Measurements from ENCODE around the gene C10orf95.
A peak's percentile ranks its signal among the peaks of the same experiment; 100 is the strongest.

The C10orf95 gene

GRCh38 chr10:102435133-102435497, 16.2 kb downstream of the C10orf95 start:
- no peak overlapping the region for H3K4me2 ChIP-seq (ENCODE audit: low read length)
- H4K20me1 ChIP-seq (ENCODE audit: control insufficient read depth, insufficient read depth, low read depth, low read length) = no peaks in the 10 kb centered on the region
- H3K4me1 ChIP-seq (ENCODE audit: control insufficient read depth, low read length) = peaks cover 16% of the 10 kb centered on the region
- H3K9me3 ChIP-seq (ENCODE audit: control insufficient read depth, insufficient read depth, low read length) = no peaks in the 10 kb centered on the region
- no peaks in the 10 kb centered on the region for H3F3A ChIP-seq (ENCODE audit: control insufficient read depth, insufficient read depth)
- peaks cover 8% of the 10 kb centered on the region for H3K36me3 ChIP-seq (ENCODE audit: control insufficient read depth, low read length)
- no peak for TF ChIP-seq EZH2phosphoT487 (IDR thresholded peaks at IDR 0.05; ENCODE audit: borderline replicate concordance, low read length)
- no peak for TF ChIP-seq CTCF (IDR thresholded peaks at IDR 0.05; ENCODE audit: low read depth, low read length, poor library complexity, severe bottlenecking)
- no peaks in the 10 kb centered on the region for H3K9me2 ChIP-seq (replicated peaks; ENCODE audit: control insufficient read depth, low read length)
- H3K27me3 ChIP-seq (ENCODE audit: control insufficient read depth, low read length) = peaks cover 15% of the 10 kb centered on the region
- no peak overlapping the region for H3K27ac ChIP-seq (ENCODE audit: low read depth, low read length)
- H3K4me3 ChIP-seq (ENCODE audit: low read length) = no peak overlapping the region
- H3K79me2 ChIP-seq (ENCODE audit: control insufficient read depth, low read length) = peaks cover 16% of the 10 kb centered on the region

GRCh38 chr10:102434394-102435132, 16.8 kb downstream of the C10orf95 start:
- H3K9me3 ChIP-seq (ENCODE audit: control insufficient read depth, insufficient read depth, low read length) = no peaks in the 10 kb centered on the region
- TF ChIP-seq CTCF (IDR thresholded peaks at IDR 0.05; ENCODE audit: low read depth, low read length, poor library complexity, severe bottlenecking) (no peak), EZH2phosphoT487 (IDR thresholded peaks at IDR 0.05; ENCODE audit: borderline replicate concordance, low read length) (no peak)
- peaks cover 15% of the 10 kb centered on the region for H3K27me3 ChIP-seq (ENCODE audit: control insufficient read depth, low read length)
- H3K79me2 ChIP-seq (ENCODE audit: control insufficient read depth, low read length) = peaks cover 16% of the 10 kb centered on the region
- H3K9me2 ChIP-seq (replicated peaks; ENCODE audit: control insufficient read depth, low read length) = no peaks in the 10 kb centered on the region
- H3K4me2 ChIP-seq (ENCODE audit: low read length) = no peak overlapping the region
- H3K4me1 ChIP-seq (ENCODE audit: control insufficient read depth, low read length) = peaks cover 16% of the 10 kb centered on the region
- peaks cover 8% of the 10 kb centered on the region for H3K36me3 ChIP-seq (ENCODE audit: control insufficient read depth, low read length)
- H4K20me1 ChIP-seq (ENCODE audit: control insufficient read depth, insufficient read depth, low read depth, low read length) = no peaks in the 10 kb centered on the region
- H3F3A ChIP-seq (ENCODE audit: control insufficient read depth, insufficient read depth) = no peaks in the 10 kb centered on the region
- no peak overlapping the region for H3K4me3 ChIP-seq (ENCODE audit: low read length)
- no peak overlapping the region for H3K27ac ChIP-seq (ENCODE audit: low read depth, low read length)

GRCh38 chr10:102433619-102434046, 17.7 kb downstream of the C10orf95 start:
- no peaks in the 10 kb centered on the region for H3K9me2 ChIP-seq (replicated peaks; ENCODE audit: control insufficient read depth, low read length)
- H3K4me1 ChIP-seq (ENCODE audit: control insufficient read depth, low read length) = peaks cover 16% of the 10 kb centered on the region
- H3K36me3 ChIP-seq (ENCODE audit: control insufficient read depth, low read length) = peaks cover 8% of the 10 kb centered on the region
- no peak overlapping the region for H3K4me3 ChIP-seq (ENCODE audit: low read length)
- peaks cover 15% of the 10 kb centered on the region for H3K27me3 ChIP-seq (ENCODE audit: control insufficient read depth, low read length)
- no peak for TF ChIP-seq CTCF (IDR thresholded peaks at IDR 0.05; ENCODE audit: low read depth, low read length, poor library complexity, severe bottlenecking)
- no peak for TF ChIP-seq EZH2phosphoT487 (IDR thresholded peaks at IDR 0.05; ENCODE audit: borderline replicate concordance, low read length)
- H3K9me3 ChIP-seq (ENCODE audit: control insufficient read depth, insufficient read depth, low read length) = no peaks in the 10 kb centered on the region
- no peaks in the 10 kb centered on the region for H3F3A ChIP-seq (ENCODE audit: control insufficient read depth, insufficient read depth)
- peaks cover 16% of the 10 kb centered on the region for H3K79me2 ChIP-seq (ENCODE audit: control insufficient read depth, low read length)
- no peak overlapping the region for H3K27ac ChIP-seq (ENCODE audit: low read depth, low read length)
- H3K4me2 ChIP-seq (ENCODE audit: low read length) = 0 out of 2 replicates have a peak overlapping the region, but pooled peaks have one; percentile 80
- no peaks in the 10 kb centered on the region for H4K20me1 ChIP-seq (ENCODE audit: control insufficient read depth, insufficient read depth, low read depth, low read length)

All from DOHH2 (cell line).